KMS-11 (cell line): ENCODE results near the gene PRPF6.

Experiments
- H2AFZ ChIP-seq: fragments of 200-600 bp; sonication (generic); 2 replicates; pipeline ENCODE4 v1.6.1; 2016; ENCODE audit warnings: antibody characterized with exemption, mixed run types, low read depth
- H3K27ac ChIP-seq: fragments of 200-600 bp; sonication (generic); 2 replicates; pipeline ENCODE4 v1.6.1; 2016; ENCODE audit warnings: mild to moderate bottlenecking, mixed run types
- H3K27me3 ChIP-seq: fragments of 200-600 bp; sonication (generic); 2 replicates; pipeline ENCODE4 v1.6.1; 2017; ENCODE audit warnings: mild to moderate bottlenecking, low read depth, mixed run types, moderate library complexity; ENCODE audit not compliant: insufficient read depth
- H3K36me3 ChIP-seq: fragments of 200-600 bp; sonication (generic); 2 replicates; pipeline ENCODE4 v1.6.1; 2017; ENCODE audit warnings: mild to moderate bottlenecking, mixed run types; ENCODE audit not compliant: insufficient read depth
- H3K4me1 ChIP-seq: fragments of 200-600 bp; sonication (generic); 2 replicates; pipeline ENCODE4 v1.6.1; 2016; ENCODE audit warnings: mild to moderate bottlenecking, low read depth, mixed run types; ENCODE audit not compliant: poor library complexity, severe bottlenecking
- H3K4me2 ChIP-seq: fragments of 200-600 bp; sonication (generic); 2 replicates; pipeline ENCODE4 v1.7.0; 2016; ENCODE audit warnings: mild to moderate bottlenecking, mixed run types
- H3K4me3 ChIP-seq: fragments of 200-600 bp; sonication (generic); IDR thresholded peaks from 2 replicates; pipeline ENCODE4 v1.6.1; 2017; ENCODE audit warnings: low read depth, low read length, mixed read lengths; ENCODE audit not compliant: insufficient read depth
- H3K79me2 ChIP-seq: fragments of 200-600 bp; sonication (generic); 2 replicates; pipeline ENCODE4 v1.6.1; 2016; ENCODE audit warnings: low read depth, mixed run types; ENCODE audit not compliant: insufficient read depth
- H3K9ac ChIP-seq: fragments of 200-600 bp; sonication (generic); 2 replicates; pipeline ENCODE4 v1.6.1; 2016; ENCODE audit warnings: mild to moderate bottlenecking, mixed run types
- H4K20me1 ChIP-seq: fragments of 200-600 bp; sonication (generic); 2 replicates; pipeline ENCODE4 v1.6.1; 2016; ENCODE audit warnings: mild to moderate bottlenecking, mixed run types; ENCODE audit not compliant: insufficient read depth
- CTCF ChIP-seq: fragments of 200-600 bp; sonication (generic); conservative IDR thresholded peaks from 2 replicates; pipeline ENCODE4 v1.6.1; 2017; ENCODE audit warnings: low read depth, mild to moderate bottlenecking, antibody characterized with exemption, low read length, moderate library complexity, mixed read lengths

The PRPF6 gene

GRCh38 chr20:64038565-64039292, 57.8 kb downstream of the PRPF6 start:
- H3K36me3 ChIP-seq = no peaks in the 10 kb centered on the region
- TF ChIP-seq CTCF = peak; percentile 73
- peak overlapping the region; percentile 98 for H2AFZ ChIP-seq
- H3K9ac ChIP-seq = peak overlapping the region; percentile 41; the same call in 1 of the 2 replicates
- no peak overlapping the region for H3K4me3 ChIP-seq
- no peaks in the 10 kb centered on the region for H4K20me1 ChIP-seq
- peaks cover 24% of the 10 kb centered on the region for H3K4me1 ChIP-seq
- no peak overlapping the region for H3K27ac ChIP-seq
- H3K79me2 ChIP-seq = no peaks in the 10 kb centered on the region
- peak overlapping the region; percentile 92 for H3K4me2 ChIP-seq
- peaks cover 59% of the 10 kb centered on the region for H3K27me3 ChIP-seq

- Histone ChIP-seq H3K79me2 (no peaks in the 10 kb centered on the region), H3K4me3 (no peak overlapping the region), H3K4me2 (peak overlapping the region; percentile 92), H2AFZ (peak overlapping the region; percentile 98), H3K27ac (no peak overlapping the region), H3K27me3 (peaks cover 67% of the 10 kb centered on the region), H3K4me1 (peaks cover 24% of the 10 kb centered on the region), H4K20me1 (no peaks in the 10 kb centered on the region), H3K36me3 (no peaks in the 10 kb centered on the region), H3K9ac (no peak overlapping the region)
- TF ChIP-seq CTCF = no peak
Observed at GRCh38 chr20:64039293-64040160, 58.6 kb downstream of the PRPF6 start.

GRCh38 chr20:64040231-64041039, 59.5 kb downstream of the PRPF6 start:
- H3K27me3 ChIP-seq = peaks cover 76% of the 10 kb centered on the region
- H3K79me2 ChIP-seq = no peaks in the 10 kb centered on the region
- H4K20me1 ChIP-seq = no peaks in the 10 kb centered on the region
- no peak overlapping the region for H3K4me3 ChIP-seq
- no peak overlapping the region for H3K9ac ChIP-seq
- peaks cover 24% of the 10 kb centered on the region for H3K4me1 ChIP-seq
- no peak overlapping the region for H3K27ac ChIP-seq
- H3K4me2 ChIP-seq = no peak overlapping the region
- TF ChIP-seq CTCF = no peak
- H3K36me3 ChIP-seq = no peaks in the 10 kb centered on the region
- H2AFZ ChIP-seq = no peak overlapping the region

GRCh38 chr20:64041040-64041780, 60.3 kb downstream of the PRPF6 start:
- H3K27me3 ChIP-seq = peaks cover 83% of the 10 kb centered on the region
- no peaks in the 10 kb centered on the region for H3K79me2 ChIP-seq
- peaks cover 24% of the 10 kb centered on the region for H3K4me1 ChIP-seq
- TF ChIP-seq CTCF = no peak
- no peaks in the 10 kb centered on the region for H3K36me3 ChIP-seq
- H3K9ac ChIP-seq = no peak overlapping the region
- no peak overlapping the region for H2AFZ ChIP-seq
- no peaks in the 10 kb centered on the region for H4K20me1 ChIP-seq
- H3K4me3 ChIP-seq = no peak overlapping the region
- H3K27ac ChIP-seq = no peak overlapping the region
- no peak overlapping the region for H3K4me2 ChIP-seq
